WTC11 (cell line): Measurements from ENCODE around the gene CREB3.

Source experiments
- ATF1 ChIP-seq: sonication (generic); formaldehyde crosslinking; IDR thresholded peaks from 2 replicates; pipeline ENCODE4 v1.8.1; 2023; ENCODE audit warnings: mild to moderate bottlenecking, moderate library complexity, missing genetic modification reagents
- ESRRA ChIP-seq: sonication (generic); formaldehyde crosslinking; IDR thresholded peaks from 2 replicates; pipeline ENCODE4 v1.8.1; 2022; ENCODE audit warnings: mild to moderate bottlenecking, missing genetic modification reagents, borderline replicate concordance
- ZNF263 ChIP-seq: sonication (generic); formaldehyde crosslinking; IDR thresholded peaks from 2 replicates; pipeline ENCODE4 v1.8.1; 2022; ENCODE audit warnings: low read depth, mild to moderate bottlenecking, moderate library complexity, missing genetic modification reagents

GRCh38 chr9:35760651-35761050 lies 28.2 kb downstream of the CREB3 start:
- TF ChIP-seq ZNF263 (CRISPR knock-in tag) (no peak), ESRRA (CRISPR knock-in tag) (no peak), ATF1 (CRISPR knock-in tag) (no peak)
